Adrenal gland (tissue), 12 donors: Measurements from ENCODE around the gene CELF2. TPM values are rescaled to one million over a fixed set of nuclear protein-coding genes. Genes with fewer than 3 reads are reported as not detected.
A peak's percentile ranks its signal among the peaks of the same experiment; 100 is the strongest.
"Not testable (repeated sequence)": the region's sequence is repeated elsewhere in the genome, so short reads cannot be mapped to it uniquely, and the experiment has no call there.

ENCODE experiments used
- DNase-seq, 7 donors: peaks; one replicate each; pipeline ENCODE4 v3.0.0-alpha.2; 2019 to 2020
- H3K27ac ChIP-seq, 5 donors: fragments of 200-600 bp; sonication (generic) in 4 of 5; 1 replicate in 3 of 5; 2 replicates in 2 of 5; pipeline versions ENCODE4 v1.5.1 to v1.8.0; 2016 to 2020; ENCODE audit warnings: mild to moderate bottlenecking in 1 of 5
- H3K27me3 ChIP-seq: fragments of 200-600 bp; 2 replicates; pipeline ENCODE4 v1.8.0; 2021
- H3K36me3 ChIP-seq, 2 donors: fragments of 200-600 bp; replicated peaks in 1 of 2; 1 replicate in 1 of 2; 2 replicates in 1 of 2; pipeline versions ENCODE4 v1.5.1 to v1.8.0; 2018 to 2022
- H3K4me1 ChIP-seq, 2 donors: fragments of 200-600 bp; replicated peaks in 1 of 2; 1 replicate in 1 of 2; 2 replicates in 1 of 2; pipeline versions ENCODE4 v1.5.1 to v1.8.0; 2018 to 2021
- H3K4me3 ChIP-seq, 4 donors: fragments of 200-600 bp; sonication (generic) in 3 of 4; one replicate each; pipeline ENCODE4 v1.5.1; 2016 to 2018
- H3K9me3 ChIP-seq, 3 donors: fragments of 200-600 bp; sonication (generic) in 1 of 3; replicated peaks in 1 of 3; 1 replicate in 2 of 3; 2 replicates in 1 of 3; pipeline versions ENCODE4 v1.5.1 to v1.8.0; 2016 to 2021
- CTCF ChIP-seq, 6 experiments: fragments of 450-650 bp in 4 of 6; fragments of 200-600 bp in 2 of 6; sonication (generic) in 1 of 6; IDR thresholded peaks; 1 replicate in 5 of 6; 2 replicates in 1 of 6; pipeline versions ENCODE4 v1.5.1 to v1.8.0; 2016 to 2021; ENCODE audit warnings: antibody characterized with exemption in 6 of 6, mild to moderate bottlenecking in 2 of 6, moderate library complexity in 1 of 6
- POLR2A ChIP-seq, 2 donors: fragments of 450-650 bp; IDR thresholded peaks; one replicate each; pipeline ENCODE4 v1.6.1; 2017; ENCODE audit warnings: antibody characterized with exemption in 2 of 2, mild to moderate bottlenecking in 2 of 2, moderate library complexity in 1 of 2
- WGBS, 4 donors: extraction: QIAGEN DNeasy Blood & Tissue Kit in 2 of 4; methylation state at CpG; one replicate each; pipeline versions ENCODE4 v1.1.5 to v1.1.7; 2013 to 2017; 5-methylcytosine and 5-hydroxymethylcytosine counted together
- intact Hi-C, 2 donors: fragments of 100-400 bp; cut with DNase I; formaldehyde crosslinking; loops; one replicate each; pipeline versions ENCODE4 v1.14.1 to v1.15.0; 2022 to 2023
- polyA plus RNA-seq, 3 donors: library from polyadenylated mRNA; stranded (reverse); fragments of 200-250 nt in 2 of 3; fragments of 350-450 nt in 1 of 3; fragmentation: Illumina TruSeq in 1 of 3; extraction: RNeasy Lipid Tissue Mini Kit (QIAGEN cat#74804) in 1 of 3; gene quantifications; one replicate each; pipeline ENCODE4 v1.2.3, GENCODE V29; 2013 to 2014
- total RNA-seq, 9 donors: library from RNA; depleted of rRNA in 4 of 9; stranded (reverse); fragments of >200 nt in 4 of 9; fragments of 120-200 nt in 1 of 9; fragmentation: NEBNext Ultra II Directional in 1 of 9; extraction: Animal tissue kit (Norgen Biotek cat#: 25700) in 1 of 9; gene quantifications; one replicate each; pipeline versions ENCODE4 v1.1.0 to v1.2.4, GENCODE V29; 2013 to 2023
- donor health status: healthy with polysubstance abuse.
- donor health status: Bipolar disorder and iron deficiency.
- donor health status: DM: yes; HTN: yes; CAD: no.
- donor health status: DM: no; HTN: no; CAD: no.
- donor health status: DM: no; HTN: no; CAD: no.
- donor health status: DM: yes; HTN: yes; CAD: no.

The CELF2 gene
- total and polyA plus RNA-seq, 12 donors: 2.7 to 26.0 (median 10.3) TPM

- Histone ChIP-seq H3K27ac (no peak overlapping the region), H3K9me3 (no peaks in the 10 kb centered on the region), H3K36me3 (no peaks in the 10 kb centered on the region), H3K4me3 (no peak overlapping the region), H3K27me3 (no peaks in the 10 kb centered on the region), H3K4me1 (no peaks in the 10 kb centered on the region)
- no peak for DNase-seq
- 85 to 88% (median 85%) methylated on average over 19 to 28 of the region's 28 CpGs for WGBS, 4 donors
- TF ChIP-seq POLR2A (IDR thresholded peaks at IDR 0.05): no peak
- no peak for TF ChIP-seq CTCF (IDR thresholded peaks at IDR 0.05)
- intact Hi-C loops: no loop called here
Observed at GRCh38 chr10:11344550-11344949, 326.9 kb downstream of the CELF2 start.

- Histone ChIP-seq H3K27ac (no peak overlapping the region), H3K4me3 (no peak overlapping the region), H3K9me3 (no peaks in the 10 kb centered on the region), H3K4me1 (no peaks in the 10 kb centered on the region), H3K27me3 (no peaks in the 10 kb centered on the region), H3K36me3 (no peaks in the 10 kb centered on the region)
- intact Hi-C loops: no loop called here
- 65 to 68% (median 66%) methylated on average over 8 to 10 of the region's 10 CpGs for WGBS, 4 donors
- no peak for TF ChIP-seq POLR2A (IDR thresholded peaks at IDR 0.05)
- peak in 1 of 7 donors; percentile 22 for DNase-seq
Observed at GRCh38 chr10:11345224-11346054, 327.8 kb downstream of the CELF2 start.

GRCh38 chr10:11347580-11347979 lies 329.9 kb downstream of the CELF2 start:
- 84 to 94% (median 90%) methylated on average over 5 of the region's 5 CpGs for WGBS, 4 donors
- peak in 1 of 7 donors; percentile 0 for DNase-seq
- H3K4me3 ChIP-seq, H3K27me3 ChIP-seq, intact Hi-C loops, H3K9me3 ChIP-seq, H3K4me1 ChIP-seq, H3K27ac ChIP-seq, H3K36me3 ChIP-seq: not testable (repeated sequence)

GRCh38 chr10:11351801-11352200 lies 334.1 kb downstream of the CELF2 start:
- no peak overlapping the region for H3K4me3 ChIP-seq
- H3K4me1 ChIP-seq: no peaks in the 10 kb centered on the region
- no peak overlapping the region for H3K27ac ChIP-seq
- no peak for DNase-seq
- intact Hi-C loops: no loop called here
- H3K9me3 ChIP-seq: no peaks in the 10 kb centered on the region
- WGBS, 4 donors: 89 to 95% (median 93%) methylated on average over 7 to 9 of the region's 9 CpGs
- H3K27me3 ChIP-seq: no peaks in the 10 kb centered on the region
- no peak for TF ChIP-seq CTCF (IDR thresholded peaks at IDR 0.05)
- H3K36me3 ChIP-seq: no peaks in the 10 kb centered on the region

- no peaks in the 10 kb centered on the region for H3K9me3 ChIP-seq
- TF ChIP-seq CTCF (IDR thresholded peaks at IDR 0.05): no peak
- no peak for TF ChIP-seq POLR2A (IDR thresholded peaks at IDR 0.05)
- no peaks in the 10 kb centered on the region for H3K4me1 ChIP-seq
- H3K36me3 ChIP-seq: no peaks in the 10 kb centered on the region
- 84 to 90% (median 86%) methylated on average over 12 of the region's 12 CpGs for WGBS, 4 donors
- intact Hi-C loops: no loop called here
- DNase-seq: no peak
- H3K4me3 ChIP-seq: no peak overlapping the region
- no peaks in the 10 kb centered on the region for H3K27me3 ChIP-seq
- no peak overlapping the region for H3K27ac ChIP-seq
Observed at GRCh38 chr10:11353006-11353896, 335.6 kb downstream of the CELF2 start.
